ENCODE results near the gene RAB20.
"Not testable (repeated sequence)": the region's sequence is repeated elsewhere in the genome, so short reads cannot be mapped to it uniquely, and the experiment has no call there.

RAB20 gene

DNA sequence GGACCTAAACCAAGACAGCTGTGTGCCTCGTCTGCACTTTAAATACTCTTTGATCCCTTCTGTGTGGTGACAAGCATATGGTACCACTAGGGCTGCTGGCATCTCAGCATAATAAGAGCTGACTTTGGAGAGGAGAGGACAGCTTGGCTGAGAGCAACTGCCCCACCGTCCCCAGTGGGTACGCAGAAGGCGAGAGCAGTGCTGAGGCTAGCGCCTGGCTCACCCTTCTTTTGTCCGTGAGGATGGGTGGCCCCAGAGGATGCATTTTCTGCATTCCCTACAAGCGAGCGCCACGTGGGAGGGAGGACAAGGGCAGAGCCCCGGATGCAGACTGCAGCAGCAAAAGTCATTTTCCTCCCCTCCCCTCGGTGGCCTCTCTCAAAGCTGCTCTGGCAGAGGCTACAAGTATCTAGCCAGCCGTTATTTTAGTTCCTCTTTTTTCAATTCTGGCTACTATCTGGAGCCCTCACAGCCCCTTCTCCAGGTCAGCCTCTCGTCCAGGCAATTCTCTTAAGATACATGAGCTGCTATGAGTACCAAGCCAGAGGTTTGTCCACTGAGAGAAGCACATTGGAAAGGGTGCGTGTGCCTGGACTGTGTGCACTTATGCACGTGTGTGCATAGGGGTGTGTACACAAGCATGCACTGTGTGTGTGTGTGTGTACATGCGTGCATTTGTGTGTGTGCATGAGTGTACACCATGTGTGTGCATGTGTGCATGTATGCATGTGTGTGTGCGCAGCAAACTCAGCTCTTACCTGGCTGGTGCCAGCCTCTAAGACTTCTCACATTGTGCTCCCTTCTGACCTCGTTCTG is 51.3 kb downstream of the RAB20 start:
- no peak for DNase-seq (ENCODE audit: low read depth in 2 of 2)

DNA sequence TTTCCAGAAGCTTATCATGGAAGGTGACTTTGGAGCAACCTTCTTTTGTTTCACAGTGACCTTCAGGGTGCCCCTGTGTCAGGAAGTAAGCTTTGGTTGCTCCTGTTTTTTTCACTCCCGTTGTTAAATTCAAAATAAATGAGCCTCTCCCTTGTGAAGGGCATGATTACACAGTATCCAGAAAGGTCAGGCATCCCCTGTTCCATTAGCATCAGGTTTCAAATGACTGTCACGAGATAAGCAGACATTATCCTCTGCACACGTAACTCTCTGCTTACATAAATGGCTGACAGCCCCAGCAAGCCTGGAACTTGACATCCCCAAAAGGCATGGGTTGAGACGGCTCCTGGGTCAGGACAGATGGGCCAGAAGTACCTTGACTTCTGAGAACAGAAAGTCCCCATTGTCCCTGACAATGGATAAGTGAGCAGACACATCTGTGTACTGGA is 52.0 kb downstream of the RAB20 start:
- no peak for DNase-seq (ENCODE audit: low read depth in 2 of 2)

GRCh38 chr13:110507678-110508381 is 53.7 kb downstream of the RAB20 start:
- DNase-seq (ENCODE audit: low read depth in 2 of 2) = no peak

GRCh38 chr13:110506859-110507566 is 54.5 kb downstream of the RAB20 start:
- DNase-seq (ENCODE audit: low read depth in 2 of 2) = no peak

- DNase-seq (ENCODE audit: low read depth in 2 of 2) = no peak
These were observed 55.1 kb downstream of the RAB20 start for GRCh38 chr13:110506396-110506795.

- no peak for DNase-seq (ENCODE audit: low read depth in 2 of 2)
These were observed 55.9 kb downstream of the RAB20 start for GRCh38 chr13:110505594-110505993.

DNA sequence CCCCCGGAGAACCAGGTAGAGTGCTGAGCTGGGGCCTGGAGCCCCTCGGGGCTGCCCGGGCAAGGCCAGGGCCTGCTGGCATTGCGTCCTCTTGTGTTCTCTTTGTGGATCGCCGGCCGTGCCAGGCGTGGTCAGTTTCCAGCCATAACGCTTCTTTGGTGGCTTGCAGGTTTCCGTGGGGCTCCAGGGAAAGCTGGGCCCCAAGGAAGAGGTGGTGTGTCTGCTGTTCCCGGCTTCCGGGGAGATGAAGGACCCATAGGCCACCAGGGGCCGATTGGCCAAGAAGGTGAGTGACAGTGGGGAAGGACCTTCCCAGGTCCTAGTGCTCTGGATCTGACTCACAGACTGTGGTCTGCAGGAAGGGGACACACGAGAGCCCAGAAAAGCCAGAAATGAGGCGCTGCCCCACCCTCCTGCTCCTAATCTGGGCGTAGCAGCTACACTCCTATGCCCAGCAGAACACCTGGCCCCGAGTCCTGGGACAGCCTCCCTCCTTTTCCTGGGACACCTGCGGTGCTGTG is 57.5 kb downstream of the RAB20 start:
- DNase-seq (ENCODE audit: low read depth in 2 of 2) = no peak

GRCh38 chr13:110503037-110503901 is 58.3 kb downstream of the RAB20 start:
- no peak for DNase-seq (ENCODE audit: low read depth in 2 of 2)

DNA sequence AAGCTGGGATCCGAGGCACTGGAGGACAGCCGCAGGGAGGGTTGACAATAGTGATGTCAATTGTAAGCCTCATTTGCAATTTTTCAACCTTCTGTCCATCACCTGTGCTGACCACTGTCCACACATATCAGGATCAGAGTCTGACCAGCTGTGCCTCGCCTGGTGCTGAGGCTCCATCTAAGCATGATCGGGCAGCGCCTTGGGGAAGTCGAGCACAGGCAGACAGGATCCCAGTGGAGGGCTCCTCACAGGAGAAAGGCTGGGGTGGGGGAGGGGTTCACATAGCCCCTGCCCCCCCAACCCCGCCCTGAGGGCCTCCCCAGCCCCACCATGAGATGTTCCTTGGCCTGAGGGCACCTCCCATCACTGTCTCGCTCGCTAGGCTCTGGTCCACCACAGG is 60.3 kb downstream of the RAB20 start:
- DNase-seq (ENCODE audit: low read depth in 2 of 2) = no peak

- no peak for DNase-seq (ENCODE audit: low read depth in 2 of 2)
These were observed 61.2 kb downstream of the RAB20 start for GRCh38 chr13:110500341-110500740.

DNA sequence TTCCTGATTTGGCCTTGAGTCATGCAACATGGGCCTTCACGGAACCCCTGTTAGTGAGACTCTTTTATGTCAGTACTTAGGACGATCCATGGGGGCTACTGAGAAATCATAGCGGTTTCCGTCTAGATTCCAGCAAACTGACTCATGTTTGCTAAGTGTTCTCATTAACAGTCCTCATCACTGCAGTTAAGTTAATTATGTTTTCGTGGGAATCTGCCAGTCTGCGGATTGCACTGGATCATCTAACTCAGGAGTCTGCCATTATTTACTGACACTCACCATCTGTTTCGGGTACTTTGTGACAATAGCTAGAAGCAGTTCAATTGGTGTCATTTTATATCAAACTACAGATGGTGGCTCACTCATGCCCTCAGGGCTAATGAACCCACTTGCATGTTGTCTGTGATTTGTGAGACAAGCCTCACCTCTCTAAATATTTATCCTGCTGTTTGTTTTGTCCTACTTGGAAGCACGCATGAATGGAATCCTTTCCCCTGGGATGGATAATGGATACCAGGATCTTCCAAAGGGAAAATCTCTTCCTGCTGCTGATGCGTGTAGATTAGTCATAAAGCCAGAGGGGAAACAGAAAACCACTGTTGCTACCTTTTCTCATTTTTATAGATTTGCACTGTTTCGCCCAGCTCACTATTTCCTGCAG is 61.8 kb downstream of the RAB20 start:
- no peak for DNase-seq (ENCODE audit: low read depth in 2 of 2)

DNA sequence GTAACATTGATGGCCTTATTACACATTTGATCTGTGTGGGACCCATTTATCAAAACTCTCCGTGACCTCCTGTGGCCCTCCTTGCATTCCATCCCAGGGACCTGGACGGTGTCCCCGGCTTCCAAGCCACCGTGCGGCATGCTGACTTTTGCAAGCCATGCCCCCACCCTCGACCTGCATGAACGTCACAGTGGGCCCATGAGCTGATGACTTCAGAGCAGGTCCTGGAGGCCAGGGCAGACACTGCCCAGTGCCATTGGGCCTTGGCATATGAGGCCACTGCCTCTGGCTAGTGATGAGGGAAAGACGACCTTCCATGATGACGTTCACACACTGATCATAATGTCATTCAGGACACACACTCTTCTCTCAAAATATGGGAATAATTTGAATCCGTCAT is 62.8 kb downstream of the RAB20 start:
- no peak for DNase-seq (ENCODE audit: low read depth in 2 of 2)

- DNase-seq (ENCODE audit: low read depth in 2 of 2) = no peak
These were observed 63.2 kb downstream of the RAB20 start for GRCh38 chr13:110498327-110498726.

DNA sequence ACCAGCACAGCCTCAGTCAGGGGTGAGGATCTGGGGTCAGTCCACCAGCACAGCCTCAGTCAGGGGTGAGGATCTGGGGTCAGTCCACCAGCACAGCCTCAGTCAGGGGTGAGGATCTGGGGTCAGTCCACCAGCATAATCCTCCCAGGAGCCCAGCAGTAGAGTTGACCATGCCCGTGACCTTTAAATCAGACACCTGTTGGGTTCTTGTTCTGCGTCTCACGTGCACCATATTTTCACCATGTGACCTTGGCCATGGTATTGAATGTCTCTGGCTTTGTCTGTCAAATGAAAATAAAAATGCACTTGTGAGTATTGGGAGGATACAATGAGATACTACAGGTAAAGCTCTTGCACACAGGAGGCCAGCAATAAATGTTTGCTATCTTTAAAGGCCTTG is 63.6 kb downstream of the RAB20 start:
- not testable (repeated sequence) for DNase-seq (ENCODE audit: low read depth in 2 of 2)

DNA sequence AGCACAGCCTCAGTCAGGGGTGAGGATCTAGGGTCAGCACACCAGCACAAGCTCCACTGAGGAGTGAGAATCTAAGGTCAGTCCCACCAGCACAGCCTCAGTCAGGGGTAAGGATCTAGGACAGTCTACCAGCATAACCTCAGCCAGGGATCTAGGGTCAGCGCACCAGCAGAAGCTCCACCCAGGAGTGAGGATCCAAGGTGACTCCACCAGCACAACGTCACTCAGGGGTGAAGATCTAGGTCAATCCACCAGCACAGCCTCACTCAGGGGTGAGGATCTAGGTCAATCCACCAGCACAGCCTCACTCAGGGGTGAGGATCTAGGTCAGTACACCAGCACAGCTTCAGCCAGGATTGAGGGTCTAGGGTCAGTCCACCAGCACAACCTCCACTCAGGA is 64.5 kb downstream of the RAB20 start:
- no peak for DNase-seq (ENCODE audit: low read depth in 2 of 2)

GRCh38 chr13:110496281-110496680 is 65.2 kb downstream of the RAB20 start:
- DNase-seq (ENCODE audit: low read depth in 2 of 2) = no peak

- no peak for DNase-seq (ENCODE audit: low read depth in 2 of 2)
These were observed 65.6 kb downstream of the RAB20 start for GRCh38 chr13:110495881-110496280.

DNA sequence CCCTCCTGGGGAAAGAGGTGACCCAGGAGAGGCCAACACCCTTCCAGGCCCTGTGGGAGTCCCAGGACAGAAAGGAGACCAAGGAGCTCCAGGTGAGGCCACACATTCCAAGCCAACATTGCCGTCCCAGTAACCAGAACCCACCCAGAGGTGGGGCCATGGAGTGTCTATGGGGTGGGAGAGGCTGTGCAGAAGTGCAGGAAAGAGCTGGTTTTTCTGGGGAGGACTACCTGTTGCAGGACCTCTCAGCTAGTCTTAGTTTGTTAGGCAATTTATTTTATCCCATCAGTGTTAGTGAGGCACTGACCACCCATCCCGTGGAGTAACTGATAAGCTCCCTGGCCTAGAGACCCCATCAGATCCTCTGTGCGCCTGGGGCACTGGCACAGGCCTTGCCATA is 66.1 kb downstream of the RAB20 start:
- no peak for DNase-seq (ENCODE audit: low read depth in 2 of 2)

DNA sequence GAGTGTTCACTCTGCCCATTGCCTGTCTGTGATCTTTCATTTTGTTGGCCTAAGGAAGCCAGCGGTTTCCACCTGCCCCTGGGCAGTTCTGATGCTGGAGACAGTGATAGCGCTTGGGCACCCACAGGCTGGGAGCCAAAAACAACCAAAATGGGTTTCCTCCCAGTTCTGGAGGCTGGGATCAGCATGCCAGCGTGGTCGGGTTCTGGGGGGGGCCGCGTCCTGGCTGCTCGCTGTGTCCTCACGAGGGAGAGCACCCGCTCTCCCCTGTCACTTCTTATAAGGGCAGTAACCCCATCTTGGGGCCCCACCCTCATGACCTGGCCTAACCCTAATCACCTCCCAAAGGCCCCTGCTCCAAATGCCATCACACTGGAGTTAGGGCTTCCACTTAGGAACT is 67.9 kb downstream of the RAB20 start:
- DNase-seq (ENCODE audit: low read depth in 2 of 2) = no peak

- no peak for DNase-seq (ENCODE audit: low read depth in 2 of 2)
These were observed 68.6 kb downstream of the RAB20 start for GRCh38 chr13:110492679-110493593.

Data from stimulated activated CD4-positive, alpha-beta T cell treated with anti-CD3 and anti-CD28 coated beads, Interleukin-12 subunit alpha, Interleukin-12 subunit beta, amount 100 ng/mL, for 24 hours (primary cell).